ENCODE measurements around the gene DACT1. TPM values are rescaled to one million over a fixed set of nuclear protein-coding genes. Genes with fewer than 3 reads are reported as not detected.

Gene DACT1
- total RNA-seq, 4 donors from 2014 or later, result 1.8 to 5.1 (median 3.3) TPM

DNA sequence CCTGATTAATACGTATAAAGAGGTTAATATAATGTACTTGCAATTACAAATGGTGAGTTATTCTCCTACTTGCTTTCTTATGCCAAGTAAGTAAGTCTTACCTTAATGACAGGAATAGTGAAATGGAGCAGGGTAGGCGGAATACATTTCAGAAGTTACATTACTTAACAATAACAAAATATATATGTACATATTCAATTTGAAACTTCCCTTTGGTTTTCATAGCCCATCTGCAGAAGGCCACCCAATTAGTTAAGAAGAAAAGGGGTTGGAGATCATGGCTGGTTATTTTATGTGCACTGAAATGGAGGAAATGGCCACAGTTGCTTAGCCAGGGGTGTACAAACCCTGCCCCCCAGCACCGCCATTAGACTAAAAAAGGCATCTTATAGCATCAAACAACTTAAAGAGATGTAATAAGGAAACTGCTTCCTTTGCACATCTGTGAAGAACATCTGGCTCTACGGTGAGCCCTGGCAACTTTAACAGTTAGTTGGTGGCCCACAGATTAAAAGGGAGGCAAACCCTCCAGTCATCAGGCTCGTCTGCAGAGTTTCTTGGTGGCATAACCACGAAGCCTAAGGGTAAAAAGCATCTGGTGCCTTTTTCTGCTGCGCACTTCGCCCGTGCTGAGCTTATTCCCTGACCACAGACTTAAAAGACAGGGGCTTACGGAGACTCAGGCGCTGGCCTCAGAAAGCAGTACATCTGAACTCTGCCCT lies 38.8 kb upstream of the DACT1 start:
- TF ChIP-seq POLR2AphosphoS5 (IDR thresholded peaks at IDR 0.05) (no peak), EP300 (IDR thresholded peaks at IDR 0.05) (no peak), POLR2A (IDR thresholded peaks at IDR 0.05) (no peak)
- TF ChIP-seq, protein P1, sequence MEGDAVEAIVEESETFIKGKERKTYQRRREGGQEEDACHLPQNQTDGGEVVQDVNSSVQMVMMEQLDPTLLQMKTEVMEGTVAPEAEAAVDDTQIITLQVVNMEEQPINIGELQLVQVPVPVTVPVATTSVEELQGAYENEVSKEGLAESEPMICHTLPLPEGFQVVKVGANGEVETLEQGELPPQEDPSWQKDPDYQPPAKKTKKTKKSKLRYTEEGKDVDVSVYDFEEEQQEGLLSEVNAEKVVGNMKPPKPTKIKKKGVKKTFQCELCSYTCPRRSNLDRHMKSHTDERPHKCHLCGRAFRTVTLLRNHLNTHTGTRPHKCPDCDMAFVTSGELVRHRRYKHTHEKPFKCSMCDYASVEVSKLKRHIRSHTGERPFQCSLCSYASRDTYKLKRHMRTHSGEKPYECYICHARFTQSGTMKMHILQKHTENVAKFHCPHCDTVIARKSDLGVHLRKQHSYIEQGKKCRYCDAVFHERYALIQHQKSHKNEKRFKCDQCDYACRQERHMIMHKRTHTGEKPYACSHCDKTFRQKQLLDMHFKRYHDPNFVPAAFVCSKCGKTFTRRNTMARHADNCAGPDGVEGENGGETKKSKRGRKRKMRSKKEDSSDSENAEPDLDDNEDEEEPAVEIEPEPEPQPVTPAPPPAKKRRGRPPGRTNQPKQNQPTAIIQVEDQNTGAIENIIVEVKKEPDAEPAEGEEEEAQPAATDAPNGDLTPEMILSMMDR (IDR thresholded peaks at IDR 0.05), result no peak
- WGBS, result 78% methylated on average over 11 of the region's 11 CpGs

DNA sequence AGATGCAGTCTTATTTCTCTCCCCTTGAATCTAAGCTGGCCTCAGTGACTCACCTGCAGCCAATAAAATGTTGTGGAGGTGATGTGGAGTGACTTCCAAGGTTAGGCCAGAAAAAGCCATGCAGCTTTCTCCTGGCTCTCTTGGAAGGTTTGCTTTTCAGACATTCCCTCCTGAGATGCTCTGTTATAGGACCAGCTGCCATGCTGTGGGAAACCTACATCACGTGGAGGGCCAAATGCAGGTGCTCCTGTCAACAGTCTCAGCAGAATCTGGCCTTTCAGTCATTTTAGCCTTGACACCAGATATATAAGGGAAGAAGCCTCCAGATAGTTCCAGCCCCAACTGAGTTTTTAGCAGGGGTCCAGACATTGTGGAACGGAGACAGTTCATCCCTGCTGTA lies 38.1 kb upstream of the DACT1 start:
- no peaks in the 10 kb centered on the region for H3K4me1 ChIP-seq
- no peaks in the 10 kb centered on the region for H3K27me3 ChIP-seq
- H3K4me3 ChIP-seq, result no peak overlapping the region
- no peaks in the 10 kb centered on the region for H3K9me3 ChIP-seq
- no peak overlapping the region for H3K27ac ChIP-seq
- DNase-seq (ENCODE audit: low spot score in 2 of 2), result no peak
- TF ChIP-seq EP300 (IDR thresholded peaks at IDR 0.05) (no peak), POLR2A (IDR thresholded peaks at IDR 0.05) (no peak), POLR2AphosphoS5 (IDR thresholded peaks at IDR 0.05) (no peak)
- TF ChIP-seq, protein P1 (IDR thresholded peaks at IDR 0.05), result no peak
- H3K36me3 ChIP-seq, result no peaks in the 10 kb centered on the region
- 96% methylated on average over 2 of the region's 2 CpGs for WGBS

More for the DNA sequence above, 38.8 kb upstream of the DACT1 start:
- Histone ChIP-seq H3K36me3 (no peaks in the 10 kb centered on the region), H3K9me3 (no peaks in the 10 kb centered on the region), H3K4me3 (no peak overlapping the region), H3K4me1 (no peaks in the 10 kb centered on the region), H3K27ac (no peak overlapping the region), H3K27me3 (no peaks in the 10 kb centered on the region)
- no peak for DNase-seq (ENCODE audit: low spot score in 2 of 2)

DNA sequence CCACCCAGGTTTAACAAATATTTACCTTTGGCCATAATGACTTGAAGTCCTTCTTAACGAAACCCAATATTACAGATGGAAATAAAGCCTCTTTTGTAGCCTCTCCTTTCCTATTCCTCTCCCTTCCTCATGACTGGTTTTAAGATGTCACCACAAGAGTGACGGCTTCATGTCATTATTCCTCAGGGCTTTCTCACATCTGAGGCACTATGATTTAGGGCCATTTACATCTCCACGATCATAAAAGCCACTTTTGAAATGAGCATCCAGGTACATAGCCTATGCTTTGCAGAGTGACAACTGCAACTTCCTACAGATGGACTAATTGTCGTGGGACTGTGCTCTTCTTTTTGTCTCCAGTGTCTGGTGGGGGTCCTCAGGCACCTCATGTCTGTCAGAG lies 32.3 kb upstream of the DACT1 start:
- Histone ChIP-seq H3K9me3 (no peaks in the 10 kb centered on the region), H3K27ac (no peak overlapping the region), H3K4me1 (no peaks in the 10 kb centered on the region), H3K36me3 (no peaks in the 10 kb centered on the region), H3K27me3 (no peaks in the 10 kb centered on the region), H3K4me3 (no peak overlapping the region)
- no peak for DNase-seq (ENCODE audit: low spot score in 2 of 2)
- TF ChIP-seq POLR2AphosphoS5 (IDR thresholded peaks at IDR 0.05), result no peak
- TF ChIP-seq, protein P1 (IDR thresholded peaks at IDR 0.05), result no peak
- no peak for TF ChIP-seq EP300 (IDR thresholded peaks at IDR 0.05)
- TF ChIP-seq POLR2A (IDR thresholded peaks at IDR 0.05), result no peak
- 71% methylated on average over 4 of the region's 4 CpGs for WGBS

DNA sequence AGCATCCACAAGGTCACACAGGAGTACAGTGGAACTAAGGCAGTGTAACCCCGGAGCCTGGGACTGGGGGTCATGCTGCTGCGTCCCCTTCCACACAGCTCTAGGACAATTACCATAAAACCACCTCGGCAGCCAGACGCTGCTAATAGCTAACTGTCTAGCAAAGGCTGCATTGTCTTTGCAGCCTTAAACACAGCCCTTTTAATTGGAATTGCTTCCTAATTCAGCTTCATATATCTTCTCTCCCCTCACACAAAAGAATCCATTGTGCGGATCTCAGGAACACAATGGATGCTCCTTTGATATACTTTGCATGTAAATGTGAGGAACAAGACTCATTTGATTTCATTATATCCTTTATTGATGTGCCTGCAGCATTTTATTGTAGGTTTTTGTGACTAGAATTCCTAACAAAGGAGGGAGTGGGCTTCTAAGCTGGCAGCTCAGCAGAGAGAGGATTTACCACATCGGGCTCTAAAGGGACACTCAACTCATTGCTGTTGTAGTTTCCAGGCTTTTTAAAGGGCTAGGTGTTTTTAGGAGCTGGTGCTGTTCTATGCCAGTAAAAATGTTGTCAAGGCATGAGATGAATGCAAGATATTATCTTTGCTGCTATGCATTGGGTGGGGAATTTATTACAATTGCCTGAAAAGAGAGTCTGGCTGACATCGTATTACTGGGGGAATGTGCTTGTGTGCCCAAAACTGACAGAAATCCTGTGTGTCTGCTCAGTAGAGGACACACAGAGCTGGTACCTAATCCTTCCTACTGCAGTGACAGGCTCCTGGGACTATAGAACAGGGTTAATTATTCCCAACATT lies 30.4 kb upstream of the DACT1 start:
- TF ChIP-seq, protein P1 (IDR thresholded peaks at IDR 0.05), result no peak
- TF ChIP-seq POLR2AphosphoS5 (IDR thresholded peaks at IDR 0.05), result no peak
- no peak for TF ChIP-seq POLR2A (IDR thresholded peaks at IDR 0.05)
- TF ChIP-seq EP300 (IDR thresholded peaks at IDR 0.05), result no peak
- Histone ChIP-seq H3K4me3 (no peak overlapping the region), H3K9me3 (no peaks in the 10 kb centered on the region), H3K27ac (no peak overlapping the region), H3K36me3 (no peaks in the 10 kb centered on the region), H3K4me1 (no peaks in the 10 kb centered on the region), H3K27me3 (no peaks in the 10 kb centered on the region)
- no peak for DNase-seq (ENCODE audit: low spot score in 2 of 2)
- WGBS, result 58% methylated on average over 7 of the region's 7 CpGs

DNA sequence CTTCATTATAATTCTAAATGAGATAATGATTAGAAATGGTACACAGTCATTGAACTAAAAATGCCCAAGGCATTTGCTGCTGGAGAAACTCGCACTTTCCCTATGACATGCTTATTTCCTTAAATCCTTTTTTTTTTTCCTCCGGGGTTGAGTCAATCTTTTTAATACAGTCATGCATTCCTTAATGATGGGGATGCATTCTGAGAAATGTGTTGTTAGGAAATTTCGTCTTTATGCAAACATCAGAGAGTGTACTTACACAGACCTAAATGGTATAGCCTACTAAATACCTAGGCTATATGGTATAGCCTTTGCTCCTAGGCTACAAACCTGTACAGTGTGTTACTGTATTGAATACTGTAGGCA lies 29.8 kb upstream of the DACT1 start:
- WGBS, result 48% methylated on average over 3 of the region's 3 CpGs
- Histone ChIP-seq H3K27ac (no peak overlapping the region), H3K27me3 (no peaks in the 10 kb centered on the region), H3K9me3 (no peaks in the 10 kb centered on the region), H3K4me3 (no peak overlapping the region), H3K4me1 (no peaks in the 10 kb centered on the region), H3K36me3 (no peaks in the 10 kb centered on the region)
- TF ChIP-seq EP300 (IDR thresholded peaks at IDR 0.05) (no peak), POLR2AphosphoS5 (IDR thresholded peaks at IDR 0.05) (no peak), POLR2A (IDR thresholded peaks at IDR 0.05) (no peak)
- TF ChIP-seq, protein P1 (IDR thresholded peaks at IDR 0.05), result no peak
- DNase-seq (ENCODE audit: low spot score in 2 of 2), result no peak
